GM12878 (cell line): ENCODE data around the gene MPEG1. TPM values are rescaled to one million over a fixed set of nuclear protein-coding genes. Genes with fewer than 3 reads are reported as not detected.

Experiments
- ATF3 ChIP-seq: IDR thresholded peaks from 2 replicates; pipeline ENCODE4 v1.6.1; 2011; ENCODE audit warnings: low read depth, mild to moderate bottlenecking, low read length, moderate library complexity, borderline replicate concordance; ENCODE audit errors: extremely low read depth
- BCL3 ChIP-seq: IDR thresholded peaks from 2 replicates; pipeline ENCODE4 v1.6.1; 2011; ENCODE audit warnings: borderline replicate concordance, low read depth, mild to moderate bottlenecking, moderate library complexity, low read length; ENCODE audit not compliant: insufficient read depth, poor library complexity, severe bottlenecking
- E2F8 ChIP-seq: fragments of 450-650 bp; IDR thresholded peaks from 2 replicates; pipeline ENCODE4 v1.6.1; 2018; ENCODE audit warnings: mild to moderate bottlenecking, low read depth, moderate library complexity; ENCODE audit not compliant: partially characterized antibody
- KDM1A ChIP-seq: fragments of 200-600 bp; sonication (generic); IDR thresholded peaks from 2 replicates; pipeline ENCODE4 v1.6.1; 2016; ENCODE audit warnings: borderline replicate concordance
- MYB ChIP-seq: fragments of 150-350 bp; IDR thresholded peaks from 2 replicates; pipeline ENCODE4 v1.6.1; 2014; ENCODE audit warnings: mild to moderate bottlenecking, low read depth, low read length, borderline replicate concordance
- PAX5 ChIP-seq: IDR thresholded peaks from 2 replicates; pipeline ENCODE4 v1.6.1; 2011; ENCODE audit warnings: low read depth, low read length, borderline replicate concordance
- PML ChIP-seq: IDR thresholded peaks from 2 replicates; pipeline ENCODE4 v1.6.1; 2012; ENCODE audit warnings: low read length, inconsistent platforms
- PRDM15 ChIP-seq: fragments of 450-650 bp; formaldehyde crosslinking; IDR thresholded peaks from 2 replicates; pipeline ENCODE4 v1.4.0; 2020; ENCODE audit warnings: mild to moderate bottlenecking, moderate library complexity
- RB1 ChIP-seq: fragments of 450-650 bp; formaldehyde crosslinking; IDR thresholded peaks from 2 replicates; pipeline ENCODE4 v1.6.1; 2017; ENCODE audit warnings: mild to moderate bottlenecking, borderline replicate concordance
- RBBP5 ChIP-seq: fragments of 200-600 bp; sonication (generic); conservative IDR thresholded peaks from 2 replicates; pipeline ENCODE4 v1.6.1; 2016
- REST ChIP-seq: IDR thresholded peaks from 2 replicates; pipeline ENCODE4 v1.6.1; 2012; ENCODE audit warnings: mild to moderate bottlenecking, low read depth, low read length
- SP1 ChIP-seq: IDR thresholded peaks from one replicate; pipeline ENCODE4 v1.6.1; 2011; ENCODE audit warnings: low read depth, low read length
- SPI1 ChIP-seq: IDR thresholded peaks from 2 replicates; pipeline ENCODE4 v1.6.1; 2011; ENCODE audit warnings: low read depth, mild to moderate bottlenecking, low read length, moderate library complexity, borderline replicate concordance; ENCODE audit not compliant: insufficient read depth
- SREBF1 ChIP-seq: IDR thresholded peaks from 2 replicates; pipeline ENCODE4 v1.6.1; 2012; ENCODE audit warnings: mild to moderate bottlenecking, low read length
- STAT3 ChIP-seq: IDR thresholded peaks from 2 replicates; pipeline ENCODE4 v1.6.1; 2011; ENCODE audit warnings: low read depth, low read length, improper control_type of control experiment
- SUZ12 ChIP-seq: fragments of 200-600 bp; sonication (generic); IDR thresholded peaks from one replicate; pipeline ENCODE4 v1.6.1; 2018; ENCODE audit warnings: antibody characterized with exemption, mild to moderate bottlenecking; ENCODE audit not compliant: unreplicated experiment
- YBX1 ChIP-seq: fragments of 450-650 bp; IDR thresholded peaks from 2 replicates; pipeline ENCODE4 v1.6.1; 2016; ENCODE audit warnings: antibody characterized with exemption
- polyA plus RNA-seq, 11 experiments: library from polyadenylated mRNA; depleted of rRNA in 4 of 11; unstranded in 6 of 11; stranded (reverse) in 5 of 11; fragments of >200 nt; fragmentation: Nextera tagmentation in 4 of 11; fragmentation: Illumina TruSeq in 1 of 11; extraction: Ambion mirVana in 4 of 11; extraction: Trizol in 1 of 11; gene quantifications; 1 replicate in 1 of 11; 2 replicates in 10 of 11; pipeline versions ENCODE4 v1.2.1 to v1.2.3, GENCODE V29; 2011 to 2016; ENCODE audit warnings: inconsistent platforms in 2 of 11, missing spikeins in 2 of 11, low read depth in 1 of 11
- total RNA-seq, 4 experiments: library from RNA; depleted of rRNA in 3 of 4; stranded (reverse); fragments of >200 nt in 3 of 4; fragmentation: Illumina TruSeq in 1 of 4; extraction: Trizol in 1 of 4; gene quantifications; 2 replicates each; pipeline versions ENCODE4 v1.2.1 to v1.2.3, GENCODE V29; 2013 to 2021

MPEG1 gene
- total and polyA plus RNA-seq, 10 of the 15 experiments (the other 5 are each of a cell fraction or from before 2014, with no cell fraction given), result 1.3 to 15.6 (median 11.7) TPM; not detected in 1

GRCh38 chr11:59216641-59217564, 4.2 kb upstream of the MPEG1 start (continued):
- TF ChIP-seq ATF3 (no peak), SREBF1 (peak; percentile 32; the same call in 1 of the 2 replicates), KDM1A (no peak), PML (peak; percentile 85), BCL3 (peak; percentile 93), YBX1 (no peak), SPI1 (peak; percentile 95), SUZ12 (no peak), REST (no peak), PAX5 (peak; percentile 97), RB1 (no peak), STAT3 (peak; percentile 74), PRDM15 (CRISPR knock-in tag) (no peak), MYB (peak; percentile 76), RBBP5 (no peak), E2F8 (peak; percentile 78), SP1 (peak; percentile 83)
